IPS-15b (cell line): ENCODE measurements around the gene RHBDD2.
"Not testable (repeated sequence)": the region's sequence is repeated elsewhere in the genome, so short reads cannot be mapped to it uniquely, and the experiment has no call there.

Experiments used
- H3K27me3 ChIP-seq: one replicate; pipeline ENCODE4 v1.6.1; 2013; ENCODE audit warnings: low read length; ENCODE audit not compliant: control insufficient read depth, insufficient read depth
- H3K36me3 ChIP-seq: one replicate; pipeline ENCODE4 v1.6.1; 2013; ENCODE audit warnings: low read length; ENCODE audit not compliant: control insufficient read depth, insufficient read depth
- H3K4me1 ChIP-seq: one replicate; pipeline ENCODE4 v1.6.1; 2013; ENCODE audit warnings: mild to moderate bottlenecking, low read length; ENCODE audit not compliant: control insufficient read depth, insufficient read depth
- H3K4me3 ChIP-seq: one replicate; pipeline ENCODE4 v1.5.1; 2013; ENCODE audit warnings: low read depth, low read length
- H3K9ac ChIP-seq: one replicate; pipeline ENCODE4 v1.6.1; 2013; ENCODE audit warnings: low read depth, mild to moderate bottlenecking, low read length
- H3K9me3 ChIP-seq: one replicate; pipeline ENCODE4 v1.6.1; 2013; ENCODE audit warnings: mild to moderate bottlenecking, low read length; ENCODE audit not compliant: control insufficient read depth, insufficient read depth

The RHBDD2 gene

DNA sequence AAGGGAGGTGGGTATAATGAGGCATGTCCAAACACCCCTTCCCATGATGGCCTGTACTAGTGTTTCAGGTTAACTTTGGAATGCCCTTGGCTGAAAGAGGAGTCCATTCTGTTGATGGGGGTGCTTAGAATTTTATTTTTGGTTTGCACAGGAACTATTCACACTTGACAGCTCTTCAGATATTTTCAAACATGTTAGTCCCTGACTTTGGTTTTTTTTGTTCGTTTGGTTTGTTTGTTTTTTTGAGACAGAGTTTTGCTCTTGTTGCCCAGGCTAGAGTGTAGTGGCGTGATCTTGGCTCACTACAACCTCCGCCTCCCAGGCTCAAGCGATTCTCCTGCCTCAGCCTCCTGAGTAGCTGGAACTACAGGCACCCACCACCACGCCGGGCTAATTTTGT lies 33.7 kb upstream of the RHBDD2 start:
- not testable (repeated sequence) for H3K27me3 ChIP-seq, H3K36me3 ChIP-seq, H3K9ac ChIP-seq, H3K4me3 ChIP-seq, H3K9me3 ChIP-seq, H3K4me1 ChIP-seq

DNA sequence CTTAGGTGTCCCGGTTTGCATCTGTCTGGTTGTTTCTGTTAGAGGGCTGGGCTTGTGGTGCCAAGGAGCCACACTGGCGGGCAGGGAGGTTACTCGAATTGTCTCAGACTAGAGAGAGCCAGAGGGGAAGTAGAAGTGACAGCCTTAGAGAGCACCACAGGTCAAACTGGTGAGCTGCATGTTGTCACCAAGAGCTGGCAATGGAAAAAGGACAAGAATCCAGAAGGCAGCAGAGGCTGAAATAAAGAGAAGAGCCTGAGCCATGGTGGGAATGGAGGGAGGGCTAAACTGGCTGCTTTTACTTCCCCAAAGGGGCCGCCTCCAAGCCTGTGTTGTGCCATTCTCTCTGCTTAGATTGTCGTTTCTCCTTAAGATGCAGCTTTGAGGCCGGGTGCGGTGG lies 31.1 kb upstream of the RHBDD2 start:
- Histone ChIP-seq H3K9me3 (no peaks in the 10 kb centered on the region), H3K27me3 (no peaks in the 10 kb centered on the region), H3K36me3 (no peaks in the 10 kb centered on the region), H3K9ac (no peak overlapping the region), H3K4me1 (no peaks in the 10 kb centered on the region), H3K4me3 (no peak overlapping the region)

DNA sequence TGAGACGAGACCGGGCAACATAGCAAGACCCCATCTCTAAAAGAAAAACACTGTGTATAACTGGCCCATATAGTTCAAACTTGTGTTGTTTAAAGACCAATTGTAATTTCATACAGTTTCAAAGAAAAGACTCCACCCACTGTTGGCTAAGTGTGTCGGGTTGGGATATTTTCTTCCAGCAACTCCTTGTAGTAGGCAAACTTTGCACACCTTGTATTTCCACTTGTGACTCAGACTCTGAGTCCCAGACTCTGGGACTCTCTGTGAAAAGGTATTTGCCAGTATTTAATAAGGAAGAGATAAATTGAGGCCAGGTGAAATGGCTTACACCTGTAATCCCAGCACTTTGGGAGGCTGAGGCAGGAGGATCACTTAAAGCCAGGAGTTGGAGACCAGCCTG lies 29.3 kb upstream of the RHBDD2 start:
- Histone ChIP-seq H3K9ac (no peak overlapping the region), H3K4me1 (no peaks in the 10 kb centered on the region), H3K9me3 (no peaks in the 10 kb centered on the region), H3K36me3 (no peaks in the 10 kb centered on the region), H3K4me3 (no peak overlapping the region), H3K27me3 (no peaks in the 10 kb centered on the region)

DNA sequence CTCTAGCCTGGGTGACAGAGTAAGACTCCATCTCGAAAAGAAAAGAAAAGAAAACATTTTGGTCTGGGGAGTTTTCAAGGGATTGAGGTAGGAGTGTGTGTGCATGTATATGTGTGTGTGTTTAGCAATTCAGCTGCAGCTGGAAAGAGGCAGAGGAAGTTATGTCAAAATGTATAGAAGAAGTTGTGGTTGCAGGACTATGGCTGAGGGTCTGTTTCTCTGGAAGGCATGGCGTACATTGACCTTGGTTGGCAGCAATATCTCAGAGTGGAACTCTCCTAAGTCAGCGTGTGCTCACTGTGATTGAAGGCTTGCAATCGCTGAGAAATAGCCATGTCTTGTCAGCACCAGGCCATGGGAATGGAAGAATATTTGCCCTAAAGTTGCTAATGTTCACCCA lies 28.6 kb upstream of the RHBDD2 start:
- H3K36me3 ChIP-seq = no peaks in the 10 kb centered on the region
- H3K4me3 ChIP-seq = no peak overlapping the region
- no peaks in the 10 kb centered on the region for H3K27me3 ChIP-seq
- H3K9ac ChIP-seq = no peak overlapping the region
- H3K9me3 ChIP-seq = no peaks in the 10 kb centered on the region
- no peaks in the 10 kb centered on the region for H3K4me1 ChIP-seq

DNA sequence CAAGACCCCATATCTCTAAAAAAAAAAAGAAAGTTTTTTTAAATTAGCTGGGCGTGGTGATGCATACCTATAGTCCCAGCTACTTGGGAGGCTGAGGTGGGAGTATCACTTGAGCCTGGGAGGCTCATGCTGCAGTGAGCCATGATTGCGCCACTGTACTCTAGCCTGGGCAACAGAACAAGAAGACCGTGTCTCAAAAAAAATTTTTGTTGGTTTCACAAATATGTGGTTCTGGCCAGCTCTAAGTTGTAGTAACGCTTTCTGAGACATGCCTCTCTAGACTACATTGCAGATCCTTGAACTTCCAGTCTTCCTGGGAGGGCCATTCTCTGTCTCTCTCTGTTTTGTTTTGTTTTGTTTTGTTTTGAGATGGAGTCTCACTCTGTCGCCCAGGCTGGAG lies 24.6 kb upstream of the RHBDD2 start:
- Histone ChIP-seq H3K27me3 (no peaks in the 10 kb centered on the region), H3K4me1 (no peaks in the 10 kb centered on the region)

DNA sequence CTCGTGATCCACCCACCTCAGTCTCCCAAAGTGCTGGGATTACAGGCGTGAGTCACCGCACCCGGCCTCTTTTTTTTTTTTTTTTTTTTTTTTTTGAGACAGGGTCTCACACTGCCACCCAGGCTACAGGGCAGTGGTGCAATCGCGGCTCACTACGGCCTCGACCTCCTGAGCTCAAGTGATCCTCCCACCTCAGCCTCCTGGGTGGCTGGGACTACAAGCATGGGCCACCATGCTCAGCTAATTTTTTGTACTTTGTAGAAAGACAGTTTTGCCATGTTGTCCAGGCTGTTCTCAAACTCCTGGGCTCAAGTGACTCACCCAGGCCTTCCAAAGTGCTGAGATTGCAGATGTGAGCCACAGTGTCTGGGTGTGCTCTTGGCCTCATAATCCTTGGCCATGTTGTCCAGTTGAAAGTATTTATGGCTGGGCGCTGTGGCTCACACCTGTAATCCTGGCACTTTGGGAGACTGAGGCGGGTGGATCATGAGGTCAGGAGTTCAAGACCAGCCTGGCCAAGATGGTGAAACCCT lies 24.0 kb upstream of the RHBDD2 start:
- H3K4me1 ChIP-seq, H3K9me3 ChIP-seq, H3K4me3 ChIP-seq, H3K9ac ChIP-seq, H3K27me3 ChIP-seq, H3K36me3 ChIP-seq: not testable (repeated sequence)

More for the DNA sequence above, 24.6 kb upstream of the RHBDD2 start:
- no peaks in the 10 kb centered on the region for H3K9me3 ChIP-seq
- no peaks in the 10 kb centered on the region for H3K36me3 ChIP-seq
- no peak overlapping the region for H3K9ac ChIP-seq
- H3K4me3 ChIP-seq = no peak overlapping the region

DNA sequence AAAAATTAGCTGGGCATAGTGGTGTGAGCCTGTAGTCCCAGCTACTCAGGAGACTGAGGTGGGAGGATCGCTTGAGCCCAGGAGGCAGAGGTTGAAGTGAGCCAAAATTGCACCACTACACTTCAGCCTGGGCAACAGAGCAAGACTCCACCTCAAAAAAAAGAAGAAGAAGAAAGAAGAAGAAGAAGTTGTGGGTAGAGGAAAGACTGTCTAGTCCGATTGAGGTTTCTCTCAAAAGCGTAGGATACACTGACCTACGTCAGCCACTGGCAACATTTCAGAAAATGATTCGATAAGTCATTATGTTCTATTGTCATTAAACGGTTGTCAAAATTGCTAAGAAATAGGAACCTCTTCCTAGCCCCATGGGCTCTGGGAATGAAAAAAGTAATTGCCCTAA lies 22.3 kb upstream of the RHBDD2 start:
- Histone ChIP-seq H3K4me1 (no peaks in the 10 kb centered on the region), H3K27me3 (no peaks in the 10 kb centered on the region), H3K36me3 (no peaks in the 10 kb centered on the region), H3K9ac (no peak overlapping the region), H3K9me3 (no peaks in the 10 kb centered on the region), H3K4me3 (no peak overlapping the region)

DNA sequence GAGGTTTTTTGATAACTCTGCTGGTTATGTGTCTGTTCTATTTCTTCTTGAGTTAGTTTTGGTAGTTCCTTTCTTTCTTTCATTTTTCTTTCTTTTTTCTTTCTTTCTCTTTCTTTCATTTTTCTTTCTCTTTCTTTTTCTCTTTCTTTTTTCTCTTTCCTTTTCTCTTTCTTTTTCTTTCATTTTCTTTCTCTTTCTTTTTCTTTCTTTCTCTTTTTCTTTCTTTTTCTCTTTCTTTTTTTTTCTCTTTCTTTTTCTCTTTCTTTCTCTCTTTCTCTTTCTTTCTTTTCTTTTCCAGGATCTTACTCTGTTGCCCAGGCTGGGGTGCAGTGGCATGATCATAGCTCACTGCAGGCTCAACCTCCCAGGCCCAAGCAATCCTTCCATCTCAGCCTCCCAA lies 20.4 kb upstream of the RHBDD2 start:
- no peak overlapping the region for H3K4me3 ChIP-seq
- H3K9ac ChIP-seq = no peak overlapping the region
- no peaks in the 10 kb centered on the region for H3K36me3 ChIP-seq
- H3K4me1 ChIP-seq = no peaks in the 10 kb centered on the region
- no peaks in the 10 kb centered on the region for H3K9me3 ChIP-seq
- no peaks in the 10 kb centered on the region for H3K27me3 ChIP-seq

DNA sequence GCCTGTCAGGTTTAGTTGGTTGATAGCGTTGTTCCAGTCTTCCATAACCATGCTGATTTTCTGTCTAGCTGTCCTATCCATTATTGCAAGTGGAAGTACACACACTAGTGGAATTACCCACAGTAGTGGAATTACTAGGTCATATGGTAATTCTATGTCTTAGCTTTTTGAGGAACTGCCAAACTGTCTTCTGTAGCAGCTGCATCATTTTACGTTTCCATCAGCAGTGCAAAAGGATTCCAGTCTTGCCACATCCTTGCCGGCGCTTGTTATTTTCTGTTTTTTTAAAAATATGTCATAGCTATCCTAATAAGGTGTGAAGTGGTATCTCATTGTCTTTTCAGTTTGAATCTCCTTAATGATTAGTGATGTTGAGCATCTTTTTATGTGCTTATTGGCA lies 17.2 kb upstream of the RHBDD2 start:
- H3K4me1 ChIP-seq = no peaks in the 10 kb centered on the region

DNA sequence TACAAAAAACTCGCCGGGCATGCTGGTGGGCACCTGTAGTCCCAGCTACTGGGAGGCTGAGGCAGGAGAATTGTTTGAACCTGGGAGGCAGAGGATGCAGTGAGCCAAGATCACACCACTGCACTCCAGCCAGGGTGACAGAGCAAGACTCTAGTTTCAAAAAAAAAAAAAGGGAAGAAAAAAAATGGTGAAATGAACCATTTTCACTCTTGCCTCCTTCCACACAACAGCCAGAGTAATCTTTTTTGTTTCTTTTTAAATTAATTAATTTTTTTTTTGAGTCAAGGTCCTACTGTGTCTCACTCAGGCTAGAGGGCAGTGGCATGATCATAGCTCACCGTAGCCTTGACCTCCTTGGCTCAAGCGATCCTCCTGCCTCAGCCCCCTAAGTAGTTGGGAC lies 14.6 kb upstream of the RHBDD2 start:
- H3K4me1 ChIP-seq, H3K9ac ChIP-seq, H3K36me3 ChIP-seq, H3K27me3 ChIP-seq, H3K4me3 ChIP-seq, H3K9me3 ChIP-seq: not testable (repeated sequence)

More for the DNA sequence above, 17.2 kb upstream of the RHBDD2 start:
- H3K27me3 ChIP-seq = no peaks in the 10 kb centered on the region
- no peak overlapping the region for H3K4me3 ChIP-seq
- H3K36me3 ChIP-seq = no peaks in the 10 kb centered on the region
- no peak overlapping the region for H3K9ac ChIP-seq
- H3K9me3 ChIP-seq = no peaks in the 10 kb centered on the region

DNA sequence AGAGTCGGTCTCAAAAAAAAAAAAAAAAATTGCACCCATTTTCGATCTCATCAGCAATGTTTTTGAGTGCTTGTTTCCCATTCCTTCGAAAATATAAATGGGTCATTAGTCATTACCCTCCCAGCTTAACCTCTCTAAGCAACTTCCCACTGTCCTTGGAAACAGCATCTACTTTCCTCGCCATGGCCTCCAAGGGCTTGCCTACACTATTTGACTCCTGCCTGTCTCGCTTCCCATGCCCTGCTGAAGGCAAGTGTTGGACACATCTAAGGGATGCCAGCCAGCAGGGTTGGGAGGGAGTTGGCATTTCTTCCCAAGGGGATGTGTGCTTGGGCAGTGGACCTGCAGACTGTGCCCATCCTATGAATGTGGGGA lies 12.7 kb upstream of the RHBDD2 start:
- H3K9me3 ChIP-seq = no peaks in the 10 kb centered on the region
- no peaks in the 10 kb centered on the region for H3K27me3 ChIP-seq
- H3K36me3 ChIP-seq = no peaks in the 10 kb centered on the region
- no peak overlapping the region for H3K9ac ChIP-seq
- H3K4me3 ChIP-seq = no peak overlapping the region
- H3K4me1 ChIP-seq = no peaks in the 10 kb centered on the region

DNA sequence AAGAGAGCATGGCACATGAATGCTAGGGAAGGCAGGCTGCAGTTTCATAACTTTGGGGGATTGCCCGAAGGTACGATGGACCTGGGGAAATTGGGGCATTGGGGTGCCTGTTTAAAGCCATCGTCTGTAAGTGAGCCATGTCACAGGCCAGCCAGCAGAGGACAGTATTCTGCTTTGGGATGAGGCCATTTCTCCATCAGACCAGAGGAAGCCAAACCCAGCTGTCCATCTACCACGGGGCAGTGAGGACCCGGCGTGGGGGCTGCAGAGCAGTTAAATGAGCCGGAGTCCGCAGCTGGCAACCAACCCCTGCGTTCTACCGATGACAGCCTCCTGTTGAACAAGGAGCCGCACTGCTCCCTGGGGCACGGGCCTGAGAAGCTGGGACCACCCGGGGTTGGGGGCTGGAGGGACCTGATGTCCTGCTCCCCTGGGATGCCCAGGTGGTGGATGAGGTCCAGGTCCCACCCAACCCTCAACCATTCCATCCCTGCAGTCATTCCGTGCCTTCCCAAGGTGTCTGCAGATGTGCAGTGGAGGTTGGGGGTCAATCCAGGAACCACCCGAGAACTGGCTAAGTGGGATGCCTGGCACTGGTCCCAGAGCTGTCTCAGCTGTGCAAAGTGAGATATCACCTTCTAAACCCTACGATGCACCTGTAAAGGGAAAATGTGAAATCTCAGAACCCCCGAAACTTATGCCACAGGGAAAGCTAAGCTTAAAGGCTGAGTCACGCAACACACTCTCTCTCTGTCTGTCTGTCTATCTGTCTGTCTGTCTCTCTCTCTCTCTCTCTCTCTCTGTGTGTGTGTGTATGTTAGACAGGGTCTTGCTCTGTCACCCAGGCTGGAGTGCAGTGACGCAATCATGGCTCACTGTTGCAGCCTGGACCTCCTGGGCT lies 12.1 kb upstream of the RHBDD2 start:
- Histone ChIP-seq H3K4me1 (no peaks in the 10 kb centered on the region), H3K27me3 (no peaks in the 10 kb centered on the region), H3K9ac (no peak overlapping the region), H3K4me3 (no peak overlapping the region), H3K9me3 (no peaks in the 10 kb centered on the region), H3K36me3 (no peaks in the 10 kb centered on the region)
